ENCODE measurements around the gene PRDM11.

The PRDM11 gene

GRCh38 chr11:45260071-45260470, 113.6 kb downstream of the PRDM11 start:
- no peak overlapping the region for H3K4me3 Mint-ChIP-seq
- TF ChIP-seq, protein P1, sequence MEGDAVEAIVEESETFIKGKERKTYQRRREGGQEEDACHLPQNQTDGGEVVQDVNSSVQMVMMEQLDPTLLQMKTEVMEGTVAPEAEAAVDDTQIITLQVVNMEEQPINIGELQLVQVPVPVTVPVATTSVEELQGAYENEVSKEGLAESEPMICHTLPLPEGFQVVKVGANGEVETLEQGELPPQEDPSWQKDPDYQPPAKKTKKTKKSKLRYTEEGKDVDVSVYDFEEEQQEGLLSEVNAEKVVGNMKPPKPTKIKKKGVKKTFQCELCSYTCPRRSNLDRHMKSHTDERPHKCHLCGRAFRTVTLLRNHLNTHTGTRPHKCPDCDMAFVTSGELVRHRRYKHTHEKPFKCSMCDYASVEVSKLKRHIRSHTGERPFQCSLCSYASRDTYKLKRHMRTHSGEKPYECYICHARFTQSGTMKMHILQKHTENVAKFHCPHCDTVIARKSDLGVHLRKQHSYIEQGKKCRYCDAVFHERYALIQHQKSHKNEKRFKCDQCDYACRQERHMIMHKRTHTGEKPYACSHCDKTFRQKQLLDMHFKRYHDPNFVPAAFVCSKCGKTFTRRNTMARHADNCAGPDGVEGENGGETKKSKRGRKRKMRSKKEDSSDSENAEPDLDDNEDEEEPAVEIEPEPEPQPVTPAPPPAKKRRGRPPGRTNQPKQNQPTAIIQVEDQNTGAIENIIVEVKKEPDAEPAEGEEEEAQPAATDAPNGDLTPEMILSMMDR (IDR thresholded peaks at IDR 0.05; ENCODE audit: unreplicated experiment in 3 of 3) = no peak
- no peak overlapping the region for H3K27ac Mint-ChIP-seq
- peaks cover 20% of the 10 kb centered on the region for H3K4me1 Mint-ChIP-seq
- H3K9me3 Mint-ChIP-seq = no peaks in the 10 kb centered on the region
- no peaks in the 10 kb centered on the region for H3K36me3 Mint-ChIP-seq (ENCODE audit: low read depth)
- peaks cover 46% of the 10 kb centered on the region for H3K27me3 Mint-ChIP-seq (ENCODE audit: low read depth)

DNA sequence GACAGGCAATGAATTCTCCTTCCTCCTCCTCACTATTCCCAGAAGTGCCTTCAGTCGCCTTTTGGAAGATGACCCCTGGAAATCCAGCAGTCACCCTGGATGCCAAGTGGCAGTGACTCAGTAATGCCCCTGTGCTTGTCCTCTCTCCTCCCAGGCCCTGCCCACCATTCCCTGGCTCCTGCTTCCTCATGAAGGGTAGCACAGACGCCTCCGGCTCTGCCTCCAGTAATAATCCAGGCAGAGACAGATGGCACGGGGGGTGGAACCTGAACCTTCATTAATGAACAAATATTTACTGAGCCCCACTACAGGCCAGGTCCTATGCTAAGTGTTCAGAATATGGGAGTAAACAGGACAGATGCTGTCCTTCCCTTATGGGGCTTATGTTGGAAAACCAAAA, 116.5 kb downstream of the PRDM11 start:
- TF ChIP-seq, protein P1 (IDR thresholded peaks at IDR 0.05; ENCODE audit: unreplicated experiment in 3 of 3) = no peak
- Mint-ChIP-seq H3K4me3 (no peak overlapping the region), H3K9me3 (no peaks in the 10 kb centered on the region), H3K4me1 (peaks cover 19% of the 10 kb centered on the region), H3K27ac (no peak overlapping the region), H3K36me3 (ENCODE audit: low read depth) (no peaks in the 10 kb centered on the region), H3K27me3 (ENCODE audit: low read depth) (peaks cover 45% of the 10 kb centered on the region)

DNA sequence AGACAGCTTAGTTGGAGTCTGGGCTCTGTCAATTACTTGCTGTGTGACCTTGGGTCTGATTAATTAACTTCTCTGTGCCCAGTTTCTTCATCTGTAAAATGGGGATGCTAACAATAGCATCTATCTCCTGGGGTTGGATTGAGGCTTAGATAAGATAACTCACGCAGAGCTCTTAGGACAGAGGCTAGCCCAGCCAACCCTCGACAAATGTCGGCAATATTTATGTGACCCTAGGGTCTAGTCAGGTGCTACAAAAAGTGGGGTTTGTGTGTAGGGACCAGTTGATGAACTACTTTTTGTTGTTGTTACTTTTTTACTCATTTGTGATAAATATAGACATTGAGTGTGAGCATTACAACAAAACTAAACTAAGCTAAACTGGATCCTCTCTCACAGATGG, 117.3 kb downstream of the PRDM11 start:
- TF ChIP-seq, protein P1 (IDR thresholded peaks at IDR 0.05; ENCODE audit: unreplicated experiment in 3 of 3) = no peak
- Mint-ChIP-seq H3K4me3 (no peak overlapping the region), H3K9me3 (no peaks in the 10 kb centered on the region), H3K36me3 (ENCODE audit: low read depth) (no peaks in the 10 kb centered on the region), H3K4me1 (peaks cover 13% of the 10 kb centered on the region), H3K27ac (no peak overlapping the region), H3K27me3 (ENCODE audit: low read depth) (peaks cover 49% of the 10 kb centered on the region)

DNA sequence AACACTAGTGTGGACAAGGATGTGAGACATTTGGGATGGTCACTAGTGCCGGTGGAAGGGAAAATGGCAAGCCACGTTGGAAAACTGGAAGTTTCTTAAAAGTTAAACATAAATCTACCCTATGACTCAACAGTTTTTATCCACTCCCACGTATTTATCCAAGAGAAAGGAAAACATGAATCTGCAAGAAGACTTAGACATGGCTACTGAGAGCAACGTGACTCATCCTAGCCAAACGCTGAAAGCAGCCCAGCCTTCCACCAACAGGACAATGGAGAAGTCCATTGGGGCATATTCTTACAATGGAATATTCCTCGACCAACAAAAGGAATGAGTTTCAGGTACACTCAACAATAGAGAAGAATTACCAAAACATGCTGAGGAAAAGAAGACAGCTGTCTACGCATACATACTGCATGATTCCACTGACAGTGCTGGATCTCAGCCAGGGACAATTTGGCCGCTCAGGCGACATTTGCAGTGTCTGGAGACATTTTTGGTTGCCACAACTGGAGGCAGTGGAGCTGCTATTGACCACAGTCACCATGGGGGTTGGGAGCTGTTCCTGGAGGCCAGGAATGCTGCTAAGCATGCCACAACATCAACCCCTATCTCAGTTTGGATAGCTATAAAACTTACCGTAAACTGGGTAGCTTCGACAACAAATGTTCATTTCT, 118.5 kb downstream of the PRDM11 start:
- Mint-ChIP-seq H3K9me3 (no peaks in the 10 kb centered on the region), H3K4me1 (peaks cover 5% of the 10 kb centered on the region), H3K4me3 (no peak overlapping the region), H3K36me3 (ENCODE audit: low read depth) (no peaks in the 10 kb centered on the region), H3K27me3 (ENCODE audit: low read depth) (peaks cover 47% of the 10 kb centered on the region), H3K27ac (no peak overlapping the region)
- TF ChIP-seq, protein P1 (IDR thresholded peaks at IDR 0.05; ENCODE audit: unreplicated experiment in 3 of 3) = no peak

DNA sequence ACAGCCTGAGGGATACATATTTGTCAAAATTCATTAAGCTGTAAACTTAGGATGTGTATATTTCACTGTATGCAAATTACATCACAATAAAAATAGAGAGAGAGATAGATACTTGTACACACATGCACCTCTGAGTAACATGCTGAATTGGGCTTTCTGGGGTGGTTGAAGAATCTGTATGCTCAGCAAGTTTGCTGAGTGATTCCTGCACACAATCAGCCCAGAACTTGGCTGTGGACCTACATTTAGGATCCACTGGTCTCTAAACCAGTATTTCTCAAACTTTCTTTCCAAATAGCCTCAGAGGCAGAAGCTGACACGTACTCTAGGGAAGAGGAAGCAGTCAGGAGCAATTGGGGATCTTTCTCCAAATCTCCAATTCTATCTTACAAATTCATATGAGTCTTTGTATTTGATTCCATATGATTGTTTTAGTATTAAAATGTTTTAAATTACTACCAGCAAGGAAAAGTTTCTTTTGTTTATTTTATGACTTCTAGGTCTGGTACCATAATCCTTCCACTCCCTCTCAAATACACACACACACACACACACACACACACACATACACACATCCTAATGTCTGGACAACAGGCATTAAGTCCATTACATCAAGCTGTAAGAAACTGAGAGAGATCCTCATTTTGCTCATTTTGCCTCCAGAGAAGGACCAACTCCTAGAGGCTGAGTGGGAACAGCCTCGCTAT, 119.7 kb downstream of the PRDM11 start:
- Mint-ChIP-seq H3K36me3 (ENCODE audit: low read depth) (no peaks in the 10 kb centered on the region), H3K27ac (peak overlapping the region in 2 of 3 experiments; percentile 2 to 11), H3K4me3 (no peak overlapping the region), H3K27me3 (ENCODE audit: low read depth) (peaks cover 42% of the 10 kb centered on the region), H3K4me1 (peaks cover 5% of the 10 kb centered on the region), H3K9me3 (no peaks in the 10 kb centered on the region)
- TF ChIP-seq, protein P1 (IDR thresholded peaks at IDR 0.05; ENCODE audit: unreplicated experiment in 3 of 3) = no peak

DNA sequence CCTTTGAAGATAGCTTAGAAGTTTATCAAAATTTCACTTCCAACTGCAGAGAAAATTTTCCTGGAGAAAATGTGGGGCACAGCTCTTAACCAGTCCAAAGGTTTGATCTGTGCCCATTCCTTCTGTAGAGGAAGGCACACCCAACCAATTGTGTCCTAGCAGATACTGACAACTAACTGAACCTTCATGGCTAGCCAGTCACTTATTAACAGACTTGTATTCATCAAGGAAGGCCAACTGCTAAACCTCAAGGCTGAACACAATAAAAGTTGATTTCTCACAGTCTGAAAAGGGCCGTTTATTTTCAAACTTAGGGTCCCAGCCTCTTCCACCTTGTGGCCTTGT, 120.2 kb downstream of the PRDM11 start:
- no peaks in the 10 kb centered on the region for H3K9me3 Mint-ChIP-seq
- peaks cover 5% of the 10 kb centered on the region for H3K4me1 Mint-ChIP-seq
- no peak overlapping the region for H3K4me3 Mint-ChIP-seq
- H3K27me3 Mint-ChIP-seq (ENCODE audit: low read depth) = peaks cover 46% of the 10 kb centered on the region
- TF ChIP-seq, protein P1 (IDR thresholded peaks at IDR 0.05; ENCODE audit: unreplicated experiment in 3 of 3) = no peak
- H3K36me3 Mint-ChIP-seq (ENCODE audit: low read depth) = no peaks in the 10 kb centered on the region
- H3K27ac Mint-ChIP-seq = peak overlapping the region in 2 of 3 experiments; percentile 2 to 11
